Right lobe of liver (tissue), 6 donors: Measurements from ENCODE around the gene INSRR. TPM values are rescaled to one million over a fixed set of nuclear protein-coding genes. Genes with fewer than 3 reads are reported as not detected.

Source experiments
- ATAC-seq, 4 donors: fragments of 200-7000 bp; cut with Tn5 transposase; one replicate each; pipeline ENCODE4 v1.9.1; 2020; ENCODE audit warnings: mild to moderate bottlenecking in 4 of 4, moderate library complexity in 4 of 4
- DNase-seq, 3 donors: peaks; one replicate each; pipeline ENCODE4 v3.0.0-alpha.2; 2020
- H3K27ac ChIP-seq, 3 donors: fragments of 200-600 bp; one replicate each; pipeline ENCODE4 v1.8.0; 2022
- H3K27me3 ChIP-seq, 2 donors: fragments of 200-600 bp; one replicate each; pipeline ENCODE4 v1.8.0; 2022
- H3K36me3 ChIP-seq, 4 donors: fragments of 200-600 bp; sonication (generic) in 1 of 4; one replicate each; pipeline versions ENCODE4 v1.5.1 to v1.8.0; 2017 to 2022; ENCODE audit warnings: control low read depth in 1 of 4
- H3K4me1 ChIP-seq, 4 donors: fragments of 200-600 bp; sonication (generic) in 1 of 4; one replicate each; pipeline versions ENCODE4 v1.5.1 to v1.8.0; 2017 to 2022; ENCODE audit warnings: control low read depth in 1 of 4
- H3K4me3 ChIP-seq, 3 donors: fragments of 200-600 bp; one replicate each; pipeline ENCODE4 v1.8.0; 2022
- H3K9me3 ChIP-seq, 4 donors: fragments of 200-600 bp; sonication (generic) in 1 of 4; one replicate each; pipeline versions ENCODE4 v1.5.1 to v1.8.0; 2017 to 2022; ENCODE audit warnings: control low read depth in 1 of 4
- CTCF ChIP-seq, 4 donors: fragments of 200-600 bp in 3 of 4; fragments of 450-650 bp in 1 of 4; IDR thresholded peaks; one replicate each; pipeline versions ENCODE4 v1.5.1 to v1.8.0; 2016 to 2022; ENCODE audit warnings: antibody characterized with exemption in 4 of 4, mild to moderate bottlenecking in 2 of 4
- POLR2A ChIP-seq: fragments of 450-650 bp; IDR thresholded peaks from one replicate; pipeline ENCODE4 v1.6.1; 2017; ENCODE audit warnings: antibody characterized with exemption, mild to moderate bottlenecking
- WGBS: methylation state at CpG from one replicate; pipeline ENCODE4 v1.1.6; 2018; ENCODE audit warnings: low coverage, low lambda C conversion rate; ENCODE audit not compliant: insufficient coverage; ENCODE audit errors: missing lambda C conversion rate; 5-methylcytosine and 5-hydroxymethylcytosine counted together
- intact Hi-C, 2 donors: fragments of 100-400 bp; cut with DNase I; formaldehyde crosslinking; loops; one replicate each; pipeline versions ENCODE4 v1.11.2 to v1.14.1; 2022
- total RNA-seq, 6 experiments: library from RNA; depleted of rRNA in 2 of 6; stranded (reverse); fragments of >200 nt in 2 of 6; fragmentation: NEBNext Ultra II Directional in 3 of 6; extraction: Animal tissue kit (Norgen Biotek cat#: 25700) in 3 of 6; gene quantifications; one replicate each; pipeline versions ENCODE4 v1.1.0 to v1.2.4, GENCODE V29; 2016 to 2023
- donor health status: DM: no; HTN: yes; CAD: no.
- donor health status: DM: no; HTN: no; CAD: no.
- donor health status: DM: no; HTN: no; CAD: no.
- donor health status: DM: no; HTN: yes; CAD: no.
- donor health status: DM: no; HTN: yes; CAD: no.

INSRR gene
- total RNA-seq, 6 experiments from 2014 or later = not detected

DNA sequence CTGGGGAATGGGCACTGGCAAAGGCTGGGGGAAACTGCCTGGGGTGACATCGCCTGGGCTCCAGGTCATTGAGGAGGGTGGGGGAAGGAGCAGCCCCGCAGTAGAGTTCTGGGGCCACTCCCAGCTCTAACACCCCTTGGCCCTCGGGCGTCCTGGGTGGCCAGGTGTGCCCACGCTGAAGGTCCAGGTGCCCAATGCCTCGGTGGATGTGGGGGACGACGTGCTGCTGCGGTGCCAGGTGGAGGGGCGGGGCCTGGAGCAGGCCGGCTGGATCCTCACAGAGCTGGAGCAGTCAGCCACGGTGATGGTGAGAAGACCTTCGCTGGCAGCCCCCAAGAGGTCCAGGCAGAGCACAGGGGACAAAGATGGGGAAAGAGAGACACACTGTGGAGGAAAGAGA, 9.4 kb upstream of the INSRR start:
- no peaks in the 10 kb centered on the region for H3K36me3 ChIP-seq
- no peaks in the 10 kb centered on the region for H3K9me3 ChIP-seq
- H3K4me1 ChIP-seq = no peaks in the 10 kb centered on the region
- H3K27me3 ChIP-seq = no peaks in the 10 kb centered on the region
- DNase-seq (no peak), ATAC-seq (no peak)
- 31% methylated on average over 2 of the region's 13 CpGs for WGBS
- no peak for TF ChIP-seq CTCF (IDR thresholded peaks at IDR 0.05)
- no peak for TF ChIP-seq POLR2A
- H3K27ac ChIP-seq = no peak overlapping the region
- intact Hi-C loops = no loop called here
- H3K4me3 ChIP-seq = no peak overlapping the region

- no peak for DNase-seq
- Histone ChIP-seq H3K9me3 (no peaks in the 10 kb centered on the region), H3K27me3 (peaks cover 0 to under 1% of the 10 kb centered on the region in 2 donors), H3K4me3 (no peak overlapping the region), H3K4me1 (no peaks in the 10 kb centered on the region), H3K27ac (no peak overlapping the region), H3K36me3 (no peaks in the 10 kb centered on the region)
- intact Hi-C loops = no loop called here
- TF ChIP-seq CTCF (IDR thresholded peaks at IDR 0.05) = no peak
- no peak for TF ChIP-seq POLR2A
- ATAC-seq = no peak
- 80% methylated on average over 3 of the region's 12 CpGs for WGBS
Measured at GRCh38 chr1:156866249-156866909, 7.5 kb upstream of the INSRR start.

DNA sequence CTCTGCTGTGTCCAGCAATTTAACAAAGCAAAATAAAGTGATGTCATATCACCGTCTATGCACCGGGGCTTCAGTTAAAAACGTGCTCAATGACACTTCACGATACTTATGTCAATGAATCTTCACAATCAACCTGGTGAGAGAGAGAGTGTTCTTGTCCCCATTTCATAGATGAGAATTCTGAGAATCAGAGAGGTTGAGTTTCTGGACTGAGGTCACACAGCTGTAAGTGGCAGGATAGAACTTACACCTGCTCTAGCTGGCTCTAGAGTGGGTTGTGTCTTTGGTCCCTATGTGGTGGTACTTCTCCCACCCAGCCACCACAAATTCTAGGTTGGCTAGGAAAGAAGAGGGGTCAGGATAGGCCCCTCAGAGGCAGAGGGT, 6.9 kb upstream of the INSRR start:
- TF ChIP-seq POLR2A (no peak), CTCF (IDR thresholded peaks at IDR 0.05) (no peak)
- H3K4me1 ChIP-seq = peaks cover 0 to 3% (median 0%) of the 10 kb centered on the region in 4 donors
- H3K4me3 ChIP-seq = no peak overlapping the region
- no peak overlapping the region for H3K27ac ChIP-seq
- H3K9me3 ChIP-seq = no peaks in the 10 kb centered on the region
- peaks cover 3 to 4% of the 10 kb centered on the region in 2 donors for H3K27me3 ChIP-seq
- H3K36me3 ChIP-seq = no peaks in the 10 kb centered on the region
- 46% methylated on average over 3 of the region's 4 CpGs for WGBS
- DNase-seq = no peak
- no peak for ATAC-seq
- intact Hi-C loops = no loop called here

DNA sequence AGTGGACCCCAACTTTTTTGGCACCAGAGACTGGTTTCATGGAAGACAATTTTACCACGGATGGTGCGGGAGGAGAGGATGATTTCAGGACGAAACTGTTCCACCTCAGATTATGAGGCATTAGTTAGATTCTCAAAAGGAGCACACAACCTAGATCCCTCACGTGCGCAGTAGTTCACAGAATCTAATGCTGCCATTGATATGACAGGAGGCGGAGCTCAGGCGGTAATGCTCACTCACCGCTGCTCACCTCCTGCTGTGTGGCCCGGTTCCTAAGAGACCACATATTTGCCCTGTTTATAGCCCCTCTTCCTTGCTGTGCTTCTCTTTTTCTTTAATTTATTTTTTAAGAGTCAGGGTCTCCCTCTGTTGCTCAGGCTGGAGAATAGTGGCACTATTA, 6.3 kb upstream of the INSRR start:
- DNase-seq (no peak), ATAC-seq (no peak)
- TF ChIP-seq CTCF (IDR thresholded peaks at IDR 0.05) (no peak), POLR2A (no peak)
- H3K27me3 ChIP-seq = peaks cover 4 to 5% of the 10 kb centered on the region in 2 donors
- peaks cover 0 to 9% (median 0%) of the 10 kb centered on the region in 4 donors for H3K4me1 ChIP-seq
- H3K27ac ChIP-seq = no peak overlapping the region
- intact Hi-C loops = no loop called here
- no peaks in the 10 kb centered on the region for H3K36me3 ChIP-seq
- no peak overlapping the region for H3K4me3 ChIP-seq
- 68% methylated on average over 4 of the region's 9 CpGs for WGBS
- no peaks in the 10 kb centered on the region for H3K9me3 ChIP-seq
